AG10803 (cell line): Measurements from ENCODE around the gene ILKAP.

ENCODE experiments used
- DNase-seq: peaks from one replicate; pipeline ENCODE4 v3.0.0; 2010; ENCODE audit warnings: low read depth
- H3K4me3 ChIP-seq: 2 replicates; pipeline ENCODE4 v1.5.1; 2011; ENCODE audit warnings: mild to moderate bottlenecking, low read length, control low read depth
- CTCF ChIP-seq: conservative IDR thresholded peaks from 2 replicates; pipeline ENCODE4 v1.5.1; 2011; ENCODE audit warnings: mild to moderate bottlenecking, low read length, control low read depth, inconsistent platforms

ILKAP gene

GRCh38 chr2:238187618-238188548 lies 15.6 kb downstream of the ILKAP start:
- DNase-seq: no peak
- H3K4me3 ChIP-seq: no peak overlapping the region
- no peak for TF ChIP-seq CTCF

- H3K4me3 ChIP-seq: no peak overlapping the region
- no peak for DNase-seq
- no peak for TF ChIP-seq CTCF
Measured at GRCh38 chr2:238183821-238184220, 19.7 kb downstream of the ILKAP start.

- no peak for DNase-seq
- no peak overlapping the region for H3K4me3 ChIP-seq
- TF ChIP-seq CTCF: no peak
Measured at GRCh38 chr2:238182362-238182761, 21.1 kb downstream of the ILKAP start.

GRCh38 chr2:238180554-238180953 lies 22.9 kb downstream of the ILKAP start:
- H3K4me3 ChIP-seq: no peak overlapping the region
- DNase-seq: no peak

GRCh38 chr2:238176613-238177012 lies 26.9 kb downstream of the ILKAP start:
- peak; percentile 62 for DNase-seq
- H3K4me3 ChIP-seq: no peak overlapping the region
- no peak for TF ChIP-seq CTCF

More at GRCh38 chr2:238180554-238180953, 22.9 kb downstream of the ILKAP start:
- TF ChIP-seq CTCF: no peak

GRCh38 chr2:238174701-238175100 lies 28.8 kb downstream of the ILKAP start:
- DNase-seq: no peak
- H3K4me3 ChIP-seq: no peak overlapping the region
- TF ChIP-seq CTCF: no peak

- TF ChIP-seq CTCF: no peak
- no peak overlapping the region for H3K4me3 ChIP-seq
- DNase-seq: no peak
Measured at GRCh38 chr2:238174291-238174690, 29.2 kb downstream of the ILKAP start.
